Ovary (tissue), 9 donors: ENCODE data around the gene ZSWIM6. TPM values are rescaled to one million over a fixed set of nuclear protein-coding genes. Genes with fewer than 3 reads are reported as not detected.

Experiments
- DNase-seq, 5 donors: peaks; one replicate each; pipeline ENCODE4 v3.0.0-alpha.2; 2019 to 2020
- H3K27ac ChIP-seq, 2 donors: fragments of 200-600 bp; one replicate each; pipeline versions ENCODE4 v1.5.1 to v1.8.0; 2019 to 2022
- H3K27me3 ChIP-seq: fragments of 200-600 bp; one replicate; pipeline ENCODE4 v1.8.0; 2022
- H3K36me3 ChIP-seq: fragments of 200-600 bp; sonication (generic); one replicate; pipeline ENCODE4 v1.5.1; 2019
- H3K4me1 ChIP-seq: one replicate; pipeline ENCODE4 v1.8.1; 2013; ENCODE audit warnings: mild to moderate bottlenecking, moderate library complexity; ENCODE audit not compliant: insufficient read depth
- H3K4me3 ChIP-seq: fragments of 200-600 bp; sonication (generic); one replicate; pipeline ENCODE4 v1.5.1; 2017
- H3K9me3 ChIP-seq, 2 donors: fragments of 200-600 bp in 1 of 2; sonication (generic) in 1 of 2; one replicate each; pipeline versions ENCODE4 v1.5.1 to v1.8.1; 2013 to 2019; ENCODE audit warnings: mild to moderate bottlenecking in 1 of 2, moderate library complexity in 1 of 2
- CTCF ChIP-seq, 3 donors: fragments of 450-650 bp in 2 of 3; fragments of 200-600 bp in 1 of 3; IDR thresholded peaks; one replicate each; pipeline versions ENCODE4 v1.5.1 to v1.8.0; 2016 to 2022; ENCODE audit warnings: antibody characterized with exemption in 3 of 3, mild to moderate bottlenecking in 1 of 3
- EP300 ChIP-seq: sonication (generic); formaldehyde crosslinking; IDR thresholded peaks from one replicate; pipeline ENCODE4 v1.6.1; 2017; ENCODE audit warnings: antibody characterized with exemption
- POLR2A ChIP-seq: fragments of 450-650 bp; IDR thresholded peaks from one replicate; pipeline ENCODE4 v1.6.1; 2017; ENCODE audit warnings: antibody characterized with exemption, mild to moderate bottlenecking, moderate library complexity
- WGBS, 3 donors: extraction: QIAGEN DNeasy Blood & Tissue Kit in 1 of 3; methylation state at CpG; one replicate each; pipeline versions ENCODE4 v1.1.5 to v1.1.7; 2013 to 2017; 5-methylcytosine and 5-hydroxymethylcytosine counted together
- intact Hi-C, 4 donors: fragments of 100-400 bp; cut with DNase I; formaldehyde crosslinking; loops; one replicate each; pipeline versions ENCODE4 v1.11.0 to v1.15.1; 2022 to 2023
- polyA plus RNA-seq, 2 donors: library from polyadenylated mRNA; stranded (reverse); fragments of 200-250 nt in 1 of 2; fragments of 350-450 nt in 1 of 2; fragmentation: Illumina TruSeq in 1 of 2; extraction: RNeasy Lipid Tissue Mini Kit (QIAGEN cat#74804) in 1 of 2; gene quantifications; one replicate each; pipeline ENCODE4 v1.2.3, GENCODE V29; 2013 to 2014
- total RNA-seq, 7 donors: library from RNA; depleted of rRNA in 2 of 7; stranded (reverse); fragments of >200 nt in 2 of 7; fragmentation: NEBNext Ultra II Directional in 3 of 7; extraction: Animal tissue kit (Norgen Biotek cat#: 25700) in 3 of 7; gene quantifications; one replicate each; pipeline versions ENCODE4 v1.1.0 to v1.2.4, GENCODE V29; 2016 to 2023
- donor health status: DM: no; HTN: no; CAD: no; lungs with moderate emphysema.
- donor health status: DM: no; HTN: no; CAD: no.
- donor health status: Bipolar disorder and iron deficiency.
- donor health status: DM: yes; HTN: yes; CAD: no.
- donor health status: DM: no; HTN: no; CAD: no.
- donor health status: DM: yes; HTN: yes; CAD: no.

The ZSWIM6 gene
- total and polyA plus RNA-seq, 9 donors, result 4.1 to 15.3 (median 10.6) TPM

DNA sequence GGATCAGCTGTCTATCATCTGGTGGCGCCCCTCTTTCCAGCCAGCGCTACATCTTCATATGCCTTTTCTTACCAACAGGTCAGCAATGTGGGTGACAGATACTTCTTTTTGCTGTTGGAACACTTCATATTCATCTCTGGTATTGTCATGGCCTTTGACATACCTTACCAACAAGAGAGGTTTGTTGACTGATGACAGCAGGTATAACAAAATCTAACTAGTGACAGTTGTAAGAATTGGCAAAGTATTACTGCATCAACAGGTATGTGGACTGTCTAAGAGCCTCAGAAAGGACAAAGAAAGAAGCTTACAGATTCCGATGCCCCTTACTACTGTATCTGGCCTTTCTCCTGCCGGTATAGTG lies 29.9 kb upstream of the ZSWIM6 start:
- H3K27me3 ChIP-seq, result no peaks in the 10 kb centered on the region
- H3K9me3 ChIP-seq, result no peaks in the 10 kb centered on the region
- intact Hi-C loops, result no loop called here
- no peak overlapping the region for H3K27ac ChIP-seq
- DNase-seq, result no peak
- no peak overlapping the region for H3K4me3 ChIP-seq
- 95 to 97% (median 97%) methylated on average over 4 of the region's 4 CpGs for WGBS, 3 donors
- H3K4me1 ChIP-seq, result peaks cover 7% of the 10 kb centered on the region
- no peak for TF ChIP-seq EP300
- no peak for TF ChIP-seq CTCF (IDR thresholded peaks at IDR 0.05)
- TF ChIP-seq POLR2A, result no peak
- H3K36me3 ChIP-seq, result no peaks in the 10 kb centered on the region

DNA sequence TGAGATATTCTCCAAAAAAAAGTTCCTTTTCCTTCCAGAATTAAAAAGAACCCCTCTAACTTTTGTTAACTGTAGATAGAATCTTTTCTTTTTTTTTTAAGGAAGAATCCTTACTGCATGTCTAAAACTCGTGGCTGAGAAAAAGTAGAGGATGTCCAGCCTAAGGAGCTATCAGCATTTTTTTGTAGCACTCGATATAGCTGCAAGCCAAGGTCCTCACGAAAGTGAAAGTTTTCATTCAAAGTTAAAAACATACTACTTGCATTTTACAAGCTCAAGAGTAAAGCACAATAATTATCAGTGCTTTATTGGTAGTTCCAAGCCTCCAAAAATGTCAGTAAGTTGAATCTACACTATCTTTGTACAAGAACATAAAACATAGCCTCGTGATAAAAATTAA lies 28.7 kb upstream of the ZSWIM6 start:
- Histone ChIP-seq H3K36me3 (no peaks in the 10 kb centered on the region), H3K27me3 (no peaks in the 10 kb centered on the region), H3K4me1 (peaks cover 7% of the 10 kb centered on the region), H3K9me3 (no peaks in the 10 kb centered on the region), H3K4me3 (no peak overlapping the region), H3K27ac (no peak overlapping the region)
- intact Hi-C loops, result no loop called here
- TF ChIP-seq POLR2A, result no peak
- no peak for TF ChIP-seq CTCF (IDR thresholded peaks at IDR 0.05)
- no peak for TF ChIP-seq EP300
- 2 to 6% (median 2%) methylated on average over 4 of the region's 4 CpGs for WGBS, 3 donors
- DNase-seq, result no peak

DNA sequence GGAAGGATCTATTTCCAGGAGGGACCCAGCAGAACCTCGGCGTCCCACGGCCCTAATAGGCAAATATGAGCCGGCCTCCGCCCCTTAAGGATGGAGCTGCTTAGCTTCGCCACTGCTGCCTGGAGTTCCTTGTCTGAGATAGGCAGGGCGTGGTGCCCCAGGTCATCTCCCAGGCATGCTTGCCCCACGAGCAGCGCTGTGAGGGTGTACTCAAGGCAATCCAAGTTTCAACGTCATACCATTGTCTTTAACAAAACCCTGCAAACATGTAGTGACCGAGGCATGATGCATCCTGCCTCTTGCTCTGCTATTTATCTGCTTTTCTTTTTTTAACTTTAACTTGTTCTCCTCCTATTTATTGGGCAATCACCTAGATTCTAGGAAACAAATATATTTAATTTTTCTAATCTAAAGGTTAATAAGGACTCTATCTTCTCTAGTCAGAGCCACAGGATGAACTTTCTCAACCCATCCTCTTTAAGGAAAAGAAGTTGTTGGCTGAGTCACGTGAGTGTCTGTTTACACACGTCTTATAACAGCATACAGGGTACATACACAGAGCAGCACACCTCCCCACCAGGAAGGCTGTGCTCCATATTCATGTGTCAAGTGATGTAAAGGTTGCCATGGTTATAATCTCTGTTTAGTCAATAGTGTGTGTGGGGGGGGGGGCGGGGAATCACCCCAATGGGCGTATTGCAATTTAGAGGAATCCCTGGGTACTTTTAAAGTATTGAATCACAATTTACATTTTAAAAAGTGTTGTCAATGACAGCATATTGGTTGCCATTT lies 27.3 kb upstream of the ZSWIM6 start:
- peaks cover 7% of the 10 kb centered on the region for H3K4me1 ChIP-seq
- no peak overlapping the region for H3K27ac ChIP-seq
- no peaks in the 10 kb centered on the region for H3K9me3 ChIP-seq
- TF ChIP-seq CTCF (IDR thresholded peaks at IDR 0.05) (no peak), EP300 (no peak), POLR2A (no peak)
- H3K27me3 ChIP-seq, result no peaks in the 10 kb centered on the region
- 62 to 67% (median 62%) methylated on average over 15 of the region's 15 CpGs for WGBS, 3 donors
- H3K36me3 ChIP-seq, result no peaks in the 10 kb centered on the region
- intact Hi-C loops, result no loop called here
- peak in 1 of 5 donors; percentile 39 for DNase-seq
- no peak overlapping the region for H3K4me3 ChIP-seq

DNA sequence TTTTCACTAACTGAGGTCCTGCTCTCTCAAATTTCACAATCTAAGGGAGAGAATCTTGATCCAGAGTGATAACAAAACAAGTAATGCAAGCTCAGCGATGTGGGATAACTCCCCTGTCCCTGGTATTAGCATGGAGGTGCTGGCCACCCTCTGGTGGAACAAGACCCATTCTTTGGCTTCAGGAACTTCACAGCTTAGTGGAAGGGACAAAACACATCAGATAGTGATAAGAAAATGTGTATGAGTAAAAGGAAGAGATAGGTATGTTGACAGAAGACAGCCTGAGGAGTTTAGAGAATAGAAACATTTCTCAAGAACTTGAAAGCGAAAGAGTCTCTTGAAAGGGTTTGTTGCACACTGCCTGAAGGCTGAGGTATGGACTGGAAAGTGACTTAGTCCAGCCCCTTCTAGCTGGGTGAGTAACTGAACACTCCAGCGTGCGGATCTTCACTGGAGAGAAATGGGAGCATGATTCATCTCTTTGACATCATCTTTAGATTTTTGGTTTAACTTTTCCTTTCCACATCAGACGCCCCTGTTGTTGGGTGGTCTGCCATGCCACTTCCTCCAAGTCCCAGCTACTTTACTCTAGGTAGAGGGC lies 25.4 kb upstream of the ZSWIM6 start:
- intact Hi-C loops, result no loop called here
- no peak for TF ChIP-seq EP300

DNA sequence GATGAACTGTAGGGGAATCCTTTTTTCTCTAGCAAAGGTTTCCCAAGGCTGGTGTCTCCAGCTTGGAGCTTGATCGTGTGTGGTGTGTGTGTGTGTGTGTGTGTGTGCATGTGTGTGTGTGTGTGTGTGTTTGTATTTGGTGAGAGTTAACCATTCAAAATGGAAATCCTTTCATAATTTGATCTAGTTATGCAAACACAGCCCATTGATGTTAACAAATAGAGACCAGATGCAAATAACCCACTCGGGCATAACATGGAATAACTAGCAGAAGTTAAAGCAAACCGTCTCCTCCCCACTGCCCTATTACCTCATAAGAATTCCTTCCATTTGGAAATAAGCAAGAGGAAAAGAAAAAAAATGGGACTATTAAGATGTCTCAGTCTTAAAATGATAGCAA lies 24.9 kb upstream of the ZSWIM6 start:
- no peak overlapping the region for H3K4me3 ChIP-seq
- DNase-seq, result no peak
- intact Hi-C loops, result no loop called here
- H3K4me1 ChIP-seq, result peaks cover 4% of the 10 kb centered on the region
- H3K36me3 ChIP-seq, result no peaks in the 10 kb centered on the region
- TF ChIP-seq POLR2A (no peak), CTCF (IDR thresholded peaks at IDR 0.05) (no peak), EP300 (no peak)
- no peak overlapping the region for H3K27ac ChIP-seq
- no peaks in the 10 kb centered on the region for H3K9me3 ChIP-seq
- 86 to 95% (median 93%) methylated on average over 3 of the region's 3 CpGs for WGBS, 3 donors
- H3K27me3 ChIP-seq, result no peaks in the 10 kb centered on the region

More for the DNA sequence above, 25.4 kb upstream of the ZSWIM6 start:
- H3K27ac ChIP-seq, result no peak overlapping the region
- H3K36me3 ChIP-seq, result no peaks in the 10 kb centered on the region
- no peaks in the 10 kb centered on the region for H3K9me3 ChIP-seq
- H3K4me3 ChIP-seq, result no peak overlapping the region
- H3K27me3 ChIP-seq, result no peaks in the 10 kb centered on the region
- WGBS, 3 donors, result 81 to 92% (median 90%) methylated on average over 5 of the region's 5 CpGs
- H3K4me1 ChIP-seq, result peaks cover 7% of the 10 kb centered on the region
- DNase-seq, result no peak
